GM21423 (cell line): ENCODE results near the gene PCDHGA3.
A peak's percentile ranks its signal among the peaks of the same experiment; 100 is the strongest.
"Not testable (repeated sequence)": the region's sequence is repeated elsewhere in the genome, so short reads cannot be mapped to it uniquely, and the experiment has no call there.

Experiments used
- ATAC-seq: cut with Tn5 transposase; IDR thresholded peaks from one replicate; pipeline ENCODE4 v1.9.1; 2021; ENCODE audit warnings: mild to moderate bottlenecking, moderate library complexity; ENCODE audit not compliant: unreplicated experiment

The PCDHGA3 gene

DNA sequence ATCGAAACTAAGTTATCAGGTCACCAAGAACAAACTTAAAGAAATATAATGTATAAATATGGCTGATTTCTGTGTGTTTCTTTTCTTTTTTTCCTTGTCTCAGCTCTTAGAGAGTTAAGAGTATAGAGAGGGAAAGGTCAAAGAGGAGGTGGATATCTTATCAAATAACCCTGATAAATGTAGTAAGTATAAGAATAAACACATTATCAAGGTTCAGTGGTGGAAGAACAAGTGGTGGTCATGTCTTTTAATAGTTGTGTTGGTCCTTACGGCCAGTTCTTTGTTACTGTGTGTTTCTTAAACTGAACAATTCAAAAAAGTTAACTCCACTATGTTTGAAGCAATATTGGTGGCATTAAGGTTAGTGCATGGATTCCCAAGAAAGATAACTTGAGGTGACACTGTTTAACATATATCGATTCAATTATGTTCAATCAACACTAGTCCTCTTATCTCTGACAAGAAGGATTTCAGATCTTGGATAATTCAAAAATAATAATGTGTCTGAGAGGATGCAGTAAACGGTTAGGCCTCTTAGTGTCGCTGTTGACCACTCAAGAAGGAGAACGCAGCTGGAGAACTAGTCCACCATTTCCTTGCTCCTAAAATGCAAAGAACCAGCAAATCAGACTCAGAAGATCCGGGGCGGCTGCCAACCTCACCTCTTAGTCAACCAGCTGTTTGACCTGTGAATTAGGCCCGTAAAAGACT, at the start of gene PCDHGA3:
Gene PCDHGA3, plus strand, starts transcription at position 588 of the 711 bp plus-strand sequence. CDS start 205 bp downstream, outside the sequence.
- no peak for ATAC-seq

GRCh38 chr5:141298376-141298775, 45.3 kb upstream of the PCDHGA3 start:
- ATAC-seq = no peak

- no peak for ATAC-seq
Measured at GRCh38 chr5:141303756-141304155, 39.9 kb upstream of the PCDHGA3 start, which contains the start of gene SLC25A2. TSS of gene SLC25A2 (minus strand) at chr5:141304049. CDS start at chr5:141303865, 184 bp downstream.

GRCh38 chr5:141306630-141307029, 37.0 kb upstream of the PCDHGA3 start:
- ATAC-seq = no peak

DNA sequence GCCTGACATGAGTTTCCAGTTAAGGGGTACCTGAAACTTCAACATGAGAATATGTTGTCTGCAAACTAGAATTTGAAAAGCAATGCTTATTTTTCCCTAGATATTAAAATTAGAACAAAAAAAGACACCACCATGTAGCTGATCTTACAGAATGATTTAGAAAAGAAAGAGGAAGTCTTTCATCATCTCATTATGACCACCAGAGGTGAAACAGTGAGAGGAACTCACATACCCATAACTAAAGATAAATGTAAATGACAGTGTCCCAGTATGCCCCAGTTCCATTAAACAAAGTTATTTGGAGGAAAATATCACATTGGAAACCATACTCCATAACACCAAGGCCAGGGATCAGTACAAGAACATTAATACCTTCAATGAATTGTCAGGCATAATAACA, 29.9 kb upstream of the PCDHGA3 start:
- no peak for ATAC-seq

- ATAC-seq = not testable (repeated sequence)
Measured at GRCh38 chr5:141316963-141317362, 26.7 kb upstream of the PCDHGA3 start.

DNA sequence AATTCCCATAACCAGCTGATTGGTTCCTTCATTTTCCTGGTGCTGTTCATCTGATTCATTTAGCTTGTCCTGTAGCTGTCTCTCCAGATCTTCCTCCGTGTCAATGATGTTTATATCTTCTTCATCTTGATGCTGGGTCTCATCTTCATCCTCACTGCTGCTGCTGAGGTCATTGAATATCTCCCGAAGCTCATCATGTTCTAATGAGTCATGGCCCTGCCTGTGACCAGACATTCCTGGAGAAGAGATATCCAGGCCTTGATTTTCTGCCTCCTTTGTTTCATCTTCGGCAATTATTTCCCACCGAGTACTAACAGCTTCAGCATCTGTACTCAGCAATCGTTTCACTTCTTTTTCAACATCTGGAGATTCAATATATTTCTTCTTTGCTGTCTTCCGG, 24.4 kb upstream of the PCDHGA3 start:
- no peak for ATAC-seq

GRCh38 chr5:141319699-141320098, 23.9 kb upstream of the PCDHGA3 start:
- no peak for ATAC-seq

DNA sequence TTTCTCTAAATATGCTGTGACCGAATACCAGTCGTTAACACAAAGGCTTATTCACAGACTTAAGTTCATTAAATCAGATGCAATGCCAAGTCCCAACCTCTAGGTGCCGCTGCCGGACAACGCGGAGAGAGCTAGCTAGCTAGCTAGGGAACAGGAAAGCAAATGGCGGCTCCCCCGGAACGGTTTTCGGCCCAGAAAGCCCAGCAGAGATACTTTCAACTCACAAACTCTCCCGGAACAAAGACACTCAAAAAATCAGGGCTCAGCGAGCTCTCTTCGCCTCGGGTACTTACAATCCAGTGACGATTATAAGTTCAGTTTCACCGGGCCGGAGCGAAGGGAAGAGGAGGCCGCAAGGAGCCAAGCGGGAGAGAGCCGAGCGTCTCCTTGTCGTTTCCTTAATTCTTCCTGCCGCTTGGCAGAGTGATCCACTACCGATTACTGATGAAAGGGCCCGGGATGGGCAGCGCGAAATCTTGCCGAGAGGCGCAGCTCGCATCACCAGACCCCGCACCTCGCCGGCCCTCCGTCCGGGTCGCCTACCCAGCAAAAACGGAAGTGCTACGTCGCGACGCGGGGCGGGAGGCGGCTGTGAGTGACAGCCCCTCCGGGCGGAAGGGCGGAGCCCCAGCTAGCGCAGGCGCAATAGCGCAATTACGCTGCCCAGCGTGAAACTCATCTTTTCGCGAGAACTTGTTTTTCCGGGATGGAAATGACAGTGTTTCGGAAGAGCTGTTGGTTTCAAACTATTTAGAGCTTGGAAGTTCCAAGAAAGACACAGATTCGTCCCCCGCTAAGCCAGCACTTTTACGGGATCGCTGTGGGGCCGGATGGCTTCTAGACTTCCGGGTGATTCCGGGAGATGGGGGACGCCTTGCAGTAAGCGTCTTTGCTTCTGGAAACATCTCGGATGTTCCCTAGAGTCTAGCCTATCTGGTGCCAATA, 23.1 kb upstream of the PCDHGA3 start, which contains the start of gene TAF7:
Gene TAF7, minus strand, starts transcription at position 560 of the 945 bp plus-strand sequence. CDS start 740 bp downstream, outside the sequence.
- peak; percentile 95 for ATAC-seq

GRCh38 chr5:141322261-141322660, 21.4 kb upstream of the PCDHGA3 start:
- ATAC-seq = no peak

DNA sequence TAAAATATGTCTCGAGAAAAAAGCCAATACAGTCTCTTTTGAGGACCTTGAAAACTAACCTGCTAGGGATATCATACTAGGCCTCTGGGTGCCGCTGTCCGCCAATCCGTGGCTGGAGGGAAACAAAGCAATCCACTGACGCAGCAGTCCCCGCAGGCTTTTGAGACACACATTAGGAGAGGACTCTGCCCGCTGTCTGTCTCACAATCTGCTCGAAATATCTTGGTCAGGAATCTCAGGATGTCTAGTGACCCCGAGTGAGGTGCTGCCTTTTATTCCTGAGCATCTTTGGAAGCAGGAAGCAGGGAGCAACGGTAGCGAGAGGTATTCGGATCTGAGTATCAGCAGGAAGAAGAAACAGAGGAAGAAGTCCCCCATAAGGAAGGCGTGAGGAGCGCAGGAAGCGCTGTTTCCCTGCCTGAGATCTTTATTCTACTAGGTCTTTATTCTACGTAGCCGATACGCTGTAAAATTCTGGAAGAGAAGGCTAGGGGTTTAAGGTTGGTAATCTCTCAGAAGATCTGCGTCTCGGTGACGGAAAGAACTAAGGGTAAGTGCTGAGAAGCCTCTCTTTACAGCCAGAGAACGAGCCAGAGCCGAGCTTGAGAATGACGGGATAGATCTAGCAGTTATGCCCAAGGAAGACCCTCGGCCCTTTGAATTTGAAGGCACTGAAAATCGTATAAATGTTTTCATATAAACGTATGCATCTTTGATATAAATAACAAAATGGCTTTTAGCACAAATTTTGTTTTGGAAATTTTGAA, 17.4 kb upstream of the PCDHGA3 start:
- peak; percentile 80 for ATAC-seq

- no peak for ATAC-seq
Measured at GRCh38 chr5:141328231-141328630, 15.4 kb upstream of the PCDHGA3 start.

DNA sequence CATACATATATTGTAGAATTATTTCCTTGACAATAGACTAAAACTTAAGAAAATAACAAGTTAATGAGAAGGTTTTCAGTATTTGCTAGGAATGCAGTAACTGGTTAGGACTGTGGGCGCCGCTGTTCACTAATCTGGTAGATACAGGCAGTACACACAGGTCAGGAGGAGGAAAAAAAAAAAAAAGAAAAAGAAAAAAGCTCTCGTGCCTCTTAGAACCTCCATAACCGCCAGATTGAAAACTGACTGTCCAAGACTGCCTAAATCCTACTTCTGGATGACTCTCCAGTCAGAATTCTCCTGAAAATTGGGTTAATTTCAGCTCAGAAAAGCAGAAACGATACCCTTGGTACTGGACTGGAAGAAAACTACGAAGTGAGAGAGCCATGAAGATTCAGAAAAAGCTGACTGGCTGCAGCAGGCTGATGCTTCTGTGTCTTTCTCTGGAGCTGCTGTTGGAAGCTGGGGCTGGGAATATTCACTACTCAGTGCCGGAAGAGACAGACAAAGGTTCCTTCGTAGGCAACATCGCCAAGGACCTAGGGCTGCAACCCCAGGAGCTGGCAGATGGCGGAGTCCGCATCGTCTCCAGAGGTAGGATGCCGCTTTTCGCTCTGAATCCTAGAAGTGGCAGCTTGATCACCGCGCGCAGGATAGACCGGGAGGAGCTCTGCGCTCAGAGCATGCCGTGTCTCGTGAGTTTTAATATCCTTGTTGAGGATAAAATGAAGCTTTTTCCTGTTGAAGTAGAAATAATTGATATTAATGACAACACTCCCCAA, 13.1 kb upstream of the PCDHGA3 start, which contains the start of gene PCDHGA1:
Gene PCDHGA1, plus strand, starts transcription at position 216 of the 782 bp plus-strand sequence.
- no peak for ATAC-seq

DNA sequence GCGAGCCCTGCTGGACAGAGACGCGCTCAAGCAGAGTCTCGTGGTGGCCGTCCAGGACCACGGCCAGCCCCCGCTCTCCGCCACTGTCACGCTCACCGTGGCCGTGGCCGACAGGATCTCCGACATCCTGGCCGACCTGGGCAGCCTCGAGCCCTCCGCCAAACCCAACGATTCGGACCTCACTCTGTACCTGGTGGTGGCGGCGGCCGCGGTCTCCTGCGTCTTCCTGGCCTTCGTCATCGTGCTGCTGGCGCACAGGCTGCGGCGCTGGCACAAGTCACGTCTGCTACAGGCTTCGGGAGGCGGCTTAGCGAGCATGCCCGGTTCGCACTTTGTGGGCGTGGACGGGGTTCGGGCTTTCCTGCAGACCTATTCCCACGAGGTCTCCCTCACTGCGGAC, 11.1 kb upstream of the PCDHGA3 start:
- not testable (repeated sequence) for ATAC-seq

GRCh38 chr5:141338538-141339306, 4.9 kb upstream of the PCDHGA3 start, which contains the start of gene PCDHGA2:
TSS of gene PCDHGA2 (plus strand) at chr5:141338760.
- ATAC-seq = no peak

- ATAC-seq = not testable (repeated sequence)
Measured at GRCh38 chr5:141340781-141341354, 2.8 kb upstream of the PCDHGA3 start.

DNA sequence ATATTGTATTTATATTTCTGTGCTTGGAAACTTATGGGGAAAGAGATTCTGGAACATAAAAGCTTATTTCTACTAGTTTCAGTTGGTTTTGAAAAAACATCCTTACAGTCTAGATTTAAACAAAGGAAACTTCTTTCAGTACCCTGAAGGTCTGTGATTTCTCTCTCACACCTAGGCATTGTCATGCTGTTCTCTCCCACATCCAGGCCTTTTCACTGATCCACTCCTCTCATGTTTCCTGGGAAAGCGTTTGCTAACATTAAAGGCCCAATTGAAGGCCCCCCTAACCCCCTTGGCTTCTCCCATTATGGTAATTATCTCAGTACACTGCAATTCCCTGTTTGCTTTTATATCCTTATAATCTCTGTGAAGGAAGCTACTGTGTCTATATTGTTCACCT, 856 bp upstream of the PCDHGA3 start:
- no peak for ATAC-seq

GRCh38 chr5:141343953-141344463, 379 bp downstream of the PCDHGA3 start:
- ATAC-seq = no peak

DNA sequence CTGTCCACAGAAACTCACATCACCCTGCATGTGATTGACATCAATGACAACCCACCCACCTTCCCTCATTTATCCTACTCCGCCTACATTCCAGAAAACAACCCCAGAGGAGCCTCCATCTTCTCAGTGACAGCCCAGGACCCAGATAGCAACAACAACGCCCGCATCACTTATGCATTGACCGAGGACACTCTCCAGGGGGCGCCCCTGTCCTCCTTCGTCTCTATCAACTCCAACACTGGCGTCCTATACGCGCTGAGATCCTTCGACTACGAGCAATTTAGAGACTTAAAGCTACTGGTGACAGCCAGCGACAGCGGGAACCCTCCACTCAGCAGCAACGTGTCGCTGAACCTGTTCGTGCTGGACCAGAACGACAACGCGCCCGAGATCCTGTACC, 1.7 kb downstream of the PCDHGA3 start:
- no peak for ATAC-seq
